Upper lobe of right lung (tissue), 1 donor: ENCODE data around the gene MLLT1. TPM values are rescaled to one million over a fixed set of nuclear protein-coding genes. Genes with fewer than 3 reads are reported as not detected.

Experiments
- ATAC-seq: fragments of 200-7000 bp; cut with Tn5 transposase; one replicate; pipeline ENCODE4 v1.9.1; 2020; ENCODE audit warnings: mild to moderate bottlenecking, moderate library complexity
- DNase-seq: peaks from one replicate; pipeline ENCODE4 v3.0.0-alpha.2; 2020
- H3K27ac ChIP-seq: fragments of 200-600 bp; one replicate; pipeline ENCODE4 v1.8.0; 2022
- H3K27me3 ChIP-seq: fragments of 200-600 bp; one replicate; pipeline ENCODE4 v1.8.0; 2022; ENCODE audit warnings: mild to moderate bottlenecking
- H3K36me3 ChIP-seq: fragments of 200-600 bp; one replicate; pipeline ENCODE4 v1.8.0; 2022
- H3K4me1 ChIP-seq: fragments of 200-600 bp; one replicate; pipeline ENCODE4 v1.8.0; 2022
- H3K4me3 ChIP-seq: fragments of 200-600 bp; one replicate; pipeline ENCODE4 v1.8.0; 2022; ENCODE audit warnings: mild to moderate bottlenecking
- H3K9me3 ChIP-seq: fragments of 200-600 bp; one replicate; pipeline ENCODE4 v1.8.0; 2022
- CTCF ChIP-seq: fragments of 200-600 bp; IDR thresholded peaks from one replicate; pipeline ENCODE4 v1.8.0; 2022; ENCODE audit warnings: antibody characterized with exemption
- intact Hi-C: fragments of 100-400 bp; cut with DNase I; formaldehyde crosslinking; loops from one replicate; pipeline ENCODE4 v1.11.0; 2022
- total RNA-seq: library from RNA; stranded (reverse); fragmentation: NEBNext Ultra II Directional; extraction: Animal tissue kit (Norgen Biotek cat#: 25700); gene quantifications from one replicate; pipeline ENCODE4 v1.2.1, GENCODE V29; 2021
- donor health status: DM: no; HTN: yes; CAD: no; lungs with severe emphysema.

The MLLT1 gene
- total RNA-seq, 1 donor from 2014 or later, result 73.4 TPM

DNA sequence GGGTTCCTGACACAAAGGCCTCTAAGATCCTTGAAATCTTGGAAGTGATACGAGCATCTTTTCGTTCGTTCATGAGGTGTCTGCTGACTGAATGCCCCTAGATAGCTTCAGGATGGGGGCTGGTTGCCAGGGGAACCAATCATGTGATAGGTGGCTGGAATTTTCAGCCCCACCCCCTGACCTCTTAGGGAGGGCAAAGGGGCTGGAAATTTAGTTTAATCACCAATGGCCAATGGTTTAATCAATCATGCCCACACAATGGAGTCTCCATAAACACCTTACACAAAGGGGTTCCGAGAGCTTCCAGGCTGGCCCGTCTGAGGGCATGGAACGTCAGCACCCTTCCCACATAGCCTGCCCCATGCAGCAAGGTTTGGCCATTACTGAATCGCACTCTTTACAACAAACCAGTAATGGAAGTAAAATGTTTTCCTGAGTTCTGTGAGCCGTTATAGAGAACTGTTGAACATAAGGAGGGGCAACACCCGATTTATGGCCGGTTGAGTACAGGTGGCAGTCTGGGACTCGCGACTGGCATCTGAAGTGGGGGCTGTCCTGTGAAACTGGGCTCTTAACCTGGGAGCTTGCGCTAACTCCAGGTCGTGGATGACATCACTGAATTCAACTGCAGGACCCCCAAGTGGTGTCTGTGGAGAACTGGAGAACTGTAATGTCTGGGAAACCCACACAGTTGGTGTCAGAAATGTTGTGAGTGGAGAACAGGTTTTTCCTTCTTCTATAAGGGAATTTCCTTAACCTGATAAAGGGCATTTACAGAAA, 25.6 kb downstream of the MLLT1 start:
- Histone ChIP-seq H3K36me3 (peaks cover 11% of the 10 kb centered on the region), H3K27ac (no peak overlapping the region), H3K4me3 (no peak overlapping the region), H3K9me3 (no peaks in the 10 kb centered on the region), H3K4me1 (peaks cover 8% of the 10 kb centered on the region), H3K27me3 (no peaks in the 10 kb centered on the region)
- DNase-seq, result no peak
- TF ChIP-seq CTCF, result no peak
- no peak for ATAC-seq
- intact Hi-C loops, result no loop called here

DNA sequence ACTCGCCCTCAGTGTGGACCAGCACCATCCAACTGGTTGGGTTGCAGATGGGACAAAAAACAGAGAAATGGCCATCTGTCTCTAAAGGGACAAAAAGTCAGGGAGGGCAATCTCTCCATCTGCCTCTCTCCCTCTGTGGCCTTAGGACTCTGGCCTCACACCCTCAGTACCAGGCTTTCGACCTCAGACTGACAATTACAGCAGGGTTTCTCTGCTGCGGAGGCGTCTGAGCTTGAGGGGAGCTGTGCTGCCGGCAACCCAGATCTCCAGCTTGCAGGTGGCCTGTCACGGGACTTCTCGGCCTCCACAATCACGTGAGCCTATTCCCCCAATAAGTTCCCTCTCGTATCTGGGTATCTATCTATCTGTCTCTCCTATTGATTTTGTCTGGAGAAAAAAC, 27.7 kb downstream of the MLLT1 start:
- Histone ChIP-seq H3K9me3 (no peaks in the 10 kb centered on the region), H3K36me3 (no peaks in the 10 kb centered on the region), H3K27me3 (no peaks in the 10 kb centered on the region), H3K4me3 (no peak overlapping the region), H3K4me1 (peaks cover 8% of the 10 kb centered on the region), H3K27ac (no peak overlapping the region)
- DNase-seq (no peak), ATAC-seq (no peak)
- no peak for TF ChIP-seq CTCF
- intact Hi-C loops, result no loop called here

DNA sequence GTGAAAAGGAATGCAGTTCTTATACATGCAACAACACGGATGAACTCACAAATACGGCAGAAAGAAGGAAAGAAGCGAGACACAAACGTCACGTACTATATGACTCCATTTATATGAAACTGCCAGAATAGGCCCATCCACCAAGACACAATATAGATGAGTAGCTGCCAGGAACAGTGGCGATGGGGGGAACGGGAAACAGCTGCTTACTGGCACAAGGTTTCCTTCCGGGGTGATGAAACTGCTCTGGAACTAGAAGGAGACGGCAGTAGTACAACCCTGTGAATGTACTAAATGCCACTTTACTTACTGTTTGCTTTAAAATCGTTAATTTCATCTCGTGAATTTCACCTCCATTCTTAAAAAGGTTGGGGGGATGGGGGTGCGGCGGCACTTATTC, 28.9 kb downstream of the MLLT1 start:
- Histone ChIP-seq H3K9me3 (no peaks in the 10 kb centered on the region), H3K27me3 (no peaks in the 10 kb centered on the region), H3K27ac (no peak overlapping the region), H3K36me3 (no peaks in the 10 kb centered on the region), H3K4me3 (no peak overlapping the region), H3K4me1 (peaks cover 8% of the 10 kb centered on the region)
- intact Hi-C loops, result no loop called here
- DNase-seq (no peak), ATAC-seq (peak; percentile 46)
- TF ChIP-seq CTCF, result no peak

DNA sequence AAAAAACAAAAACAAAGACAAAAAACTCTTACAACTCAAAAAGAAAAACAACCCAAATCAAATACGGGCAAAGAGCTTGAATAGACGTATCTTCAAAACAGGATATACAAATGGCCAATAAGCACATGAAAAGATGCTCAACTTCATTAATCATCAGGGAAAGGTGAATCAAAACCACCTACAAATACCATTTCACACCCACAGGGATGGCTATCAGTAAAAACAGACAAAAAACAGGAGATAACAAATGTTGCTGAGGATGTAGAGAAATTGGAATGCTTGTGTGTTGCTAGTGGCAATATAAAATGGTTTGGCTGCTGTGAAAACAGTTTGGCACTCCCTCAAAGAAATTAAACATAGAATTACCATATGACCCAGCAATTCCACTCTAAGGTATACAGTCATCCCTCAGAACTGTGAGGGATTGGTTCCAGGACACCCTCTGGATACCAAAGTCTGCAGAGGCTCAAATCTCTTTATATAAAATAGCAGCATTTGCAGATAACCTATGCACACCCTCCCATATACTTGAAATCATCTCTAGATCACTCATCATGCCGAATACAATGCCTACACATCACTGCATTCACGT, 29.7 kb downstream of the MLLT1 start:
- Histone ChIP-seq H3K4me3 (no peak overlapping the region), H3K27me3 (no peaks in the 10 kb centered on the region), H3K9me3 (no peaks in the 10 kb centered on the region), H3K36me3 (no peaks in the 10 kb centered on the region), H3K4me1 (peaks cover 8% of the 10 kb centered on the region), H3K27ac (no peak overlapping the region)
- no peak for ATAC-seq
- intact Hi-C loops, result no loop called here
- no peak for DNase-seq
- no peak for TF ChIP-seq CTCF

DNA sequence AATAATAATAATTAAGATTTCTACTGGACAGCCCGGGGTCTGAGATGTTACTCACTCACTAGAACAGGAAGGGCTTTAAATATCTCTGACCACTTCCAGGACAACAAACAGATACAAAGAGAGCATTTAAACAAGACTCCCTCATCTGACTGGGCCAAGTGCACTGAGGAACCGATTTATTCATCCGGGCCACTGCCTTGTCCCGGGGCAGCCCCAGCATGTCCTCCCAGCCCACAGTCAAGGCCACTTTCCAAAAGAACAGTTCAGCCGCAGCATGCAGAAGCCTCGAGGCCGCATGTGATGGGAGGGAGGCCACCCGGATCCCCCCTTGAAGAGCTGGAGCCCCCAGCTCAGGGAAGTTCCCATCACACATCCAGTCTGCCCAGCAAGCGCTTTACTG, 30.5 kb downstream of the MLLT1 start:
- intact Hi-C loops, result no loop called here
- Histone ChIP-seq H3K27ac (no peak overlapping the region), H3K4me1 (peaks cover 9% of the 10 kb centered on the region), H3K9me3 (no peaks in the 10 kb centered on the region), H3K36me3 (no peaks in the 10 kb centered on the region), H3K27me3 (no peaks in the 10 kb centered on the region), H3K4me3 (no peak overlapping the region)
- DNase-seq (no peak), ATAC-seq (no peak)
- TF ChIP-seq CTCF, result no peak
